Astrocyte (in vitro differentiated cells and primary cell): ENCODE results near the gene ABCB1. TPM values are rescaled to one million over a fixed set of nuclear protein-coding genes. Genes with fewer than 3 reads are reported as not detected.
A peak's percentile ranks its signal among the peaks of the same experiment; 100 is the strongest.
"Not testable (repeated sequence)": the region's sequence is repeated elsewhere in the genome, so short reads cannot be mapped to it uniquely, and the experiment has no call there.

Source experiments
- DNase-seq: peaks from one replicate; pipeline ENCODE4 v3.0.0-alpha.2; 2010; ENCODE audit warnings: low read depth
- FAIRE-seq: peaks from 2 replicates; lab custom pipeline; 2011; peaks lifted over from hg19 to GRCh38; lab: Jason Lieb, UNC
- H2AFZ ChIP-seq: 2 replicates; pipeline ENCODE4 v1.6.0; 2012; ENCODE audit warnings: low read depth, low read length, inconsistent platforms
- H3K27ac ChIP-seq: 2 replicates; pipeline ENCODE4 v1.5.1; 2011; ENCODE audit warnings: low read depth, low read length, inconsistent platforms
- H3K27me3 ChIP-seq: 2 replicates; pipeline ENCODE4 v1.6.0; 2011; ENCODE audit warnings: low read length, inconsistent platforms; ENCODE audit not compliant: insufficient read depth
- H3K36me3 ChIP-seq: 2 replicates; pipeline ENCODE4 v1.5.1; 2011; ENCODE audit warnings: low read length, inconsistent platforms; ENCODE audit not compliant: insufficient read depth
- H3K4me1 ChIP-seq: 2 replicates; pipeline ENCODE4 v1.5.1; 2011; ENCODE audit warnings: low read length, inconsistent platforms; ENCODE audit not compliant: insufficient read depth
- H3K4me2 ChIP-seq: 2 replicates; pipeline ENCODE4 v1.6.0; 2012; ENCODE audit warnings: low read length, inconsistent platforms
- H3K4me3 ChIP-seq: 2 replicates; pipeline ENCODE4 v1.5.1; 2011; ENCODE audit warnings: low read depth, mild to moderate bottlenecking, low read length, inconsistent platforms; ENCODE audit not compliant: insufficient read depth
- H3K79me2 ChIP-seq: 2 replicates; pipeline ENCODE4 v1.6.0; 2012; ENCODE audit warnings: mild to moderate bottlenecking, low read length, inconsistent platforms; ENCODE audit not compliant: insufficient read depth
- H3K9ac ChIP-seq: 2 replicates; pipeline ENCODE4 v1.6.0; 2012; ENCODE audit warnings: mild to moderate bottlenecking, low read length, inconsistent platforms
- H3K9me3 ChIP-seq: 2 replicates; pipeline ENCODE4 v1.5.1; 2012; ENCODE audit warnings: low read depth, mild to moderate bottlenecking, low read length, inconsistent platforms; ENCODE audit not compliant: insufficient read depth
- H4K20me1 ChIP-seq: 2 replicates; pipeline ENCODE4 v1.6.0; 2012; ENCODE audit warnings: low read length, inconsistent platforms; ENCODE audit not compliant: insufficient read depth
- H3K27ac Mint-ChIP-seq: one replicate; pipeline ENCODE4 v1.8.0; 2021; ENCODE audit warnings: mild to moderate bottlenecking, mixed read lengths; ENCODE audit not compliant: unreplicated experiment
- H3K27me3 Mint-ChIP-seq: one replicate; pipeline ENCODE4 v1.8.0; 2021; ENCODE audit warnings: low read depth, mixed read lengths; ENCODE audit not compliant: unreplicated experiment
- H3K36me3 Mint-ChIP-seq: one replicate; pipeline ENCODE4 v1.8.0; 2021; ENCODE audit warnings: low read depth, mixed read lengths; ENCODE audit not compliant: unreplicated experiment
- H3K4me1 Mint-ChIP-seq: one replicate; pipeline ENCODE4 v1.8.0; 2021; ENCODE audit warnings: low read depth, mixed read lengths; ENCODE audit not compliant: unreplicated experiment
- H3K4me3 Mint-ChIP-seq: one replicate; pipeline ENCODE4 v1.8.0; 2021; ENCODE audit warnings: mild to moderate bottlenecking, moderate library complexity, mixed read lengths; ENCODE audit not compliant: unreplicated experiment
- H3K9me3 Mint-ChIP-seq: one replicate; pipeline ENCODE4 v1.8.0; 2021; ENCODE audit warnings: mild to moderate bottlenecking, mixed read lengths; ENCODE audit not compliant: unreplicated experiment
- EZH2 ChIP-seq: IDR thresholded peaks from 2 replicates; pipeline ENCODE4 v1.6.1; 2012; ENCODE audit warnings: mild to moderate bottlenecking, low read length, inconsistent platforms; ENCODE audit not compliant: insufficient read depth
- total RNA-seq: library from RNA; stranded (reverse); gene quantifications from 2 replicates; pipeline ENCODE4 v1.2.1, GENCODE V29; 2021
- TF ChIP-seq, protein P1 (sequence below): IDR thresholded peaks from 2 replicates; pipeline ENCODE4 v1.5.1; 2011; ENCODE audit warnings: low read depth, mild to moderate bottlenecking, inconsistent platforms, low read length, moderate library complexity; ENCODE audit not compliant: insufficient read depth

Gene ABCB1
- total RNA-seq, 1 donor from 2014 or later: 0.79 TPM

- Histone ChIP-seq H3K4me2 (peak overlapping the region; percentile 88), H3K27me3 (peaks cover 8% of the 10 kb centered on the region), H3K79me2 (no peaks in the 10 kb centered on the region), H3K4me3 (no peak overlapping the region), H4K20me1 (no peaks in the 10 kb centered on the region), H3K36me3 (no peaks in the 10 kb centered on the region), H2AFZ (no peak overlapping the region), H3K27ac (peak overlapping the region; percentile 60), H3K4me1 (peaks cover 9% of the 10 kb centered on the region), H3K9me3 (no peaks in the 10 kb centered on the region), H3K9ac (peak overlapping the region; percentile 73)
- Mint-ChIP-seq H3K36me3 (no peaks in the 10 kb centered on the region), H3K9me3 (no peaks in the 10 kb centered on the region), H3K4me3 (no peak overlapping the region), H3K27me3 (peaks cover 25% of the 10 kb centered on the region), H3K4me1 (peaks cover 7% of the 10 kb centered on the region), H3K27ac (no peak overlapping the region)
- FAIRE-seq: no peak
- DNase-seq: no peak
- TF ChIP-seq, protein P1, sequence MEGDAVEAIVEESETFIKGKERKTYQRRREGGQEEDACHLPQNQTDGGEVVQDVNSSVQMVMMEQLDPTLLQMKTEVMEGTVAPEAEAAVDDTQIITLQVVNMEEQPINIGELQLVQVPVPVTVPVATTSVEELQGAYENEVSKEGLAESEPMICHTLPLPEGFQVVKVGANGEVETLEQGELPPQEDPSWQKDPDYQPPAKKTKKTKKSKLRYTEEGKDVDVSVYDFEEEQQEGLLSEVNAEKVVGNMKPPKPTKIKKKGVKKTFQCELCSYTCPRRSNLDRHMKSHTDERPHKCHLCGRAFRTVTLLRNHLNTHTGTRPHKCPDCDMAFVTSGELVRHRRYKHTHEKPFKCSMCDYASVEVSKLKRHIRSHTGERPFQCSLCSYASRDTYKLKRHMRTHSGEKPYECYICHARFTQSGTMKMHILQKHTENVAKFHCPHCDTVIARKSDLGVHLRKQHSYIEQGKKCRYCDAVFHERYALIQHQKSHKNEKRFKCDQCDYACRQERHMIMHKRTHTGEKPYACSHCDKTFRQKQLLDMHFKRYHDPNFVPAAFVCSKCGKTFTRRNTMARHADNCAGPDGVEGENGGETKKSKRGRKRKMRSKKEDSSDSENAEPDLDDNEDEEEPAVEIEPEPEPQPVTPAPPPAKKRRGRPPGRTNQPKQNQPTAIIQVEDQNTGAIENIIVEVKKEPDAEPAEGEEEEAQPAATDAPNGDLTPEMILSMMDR: no peak
- TF ChIP-seq EZH2: no peak
Measured at GRCh38 chr7:87473986-87474385, 126.7 kb downstream of the ABCB1 start.

DNA sequence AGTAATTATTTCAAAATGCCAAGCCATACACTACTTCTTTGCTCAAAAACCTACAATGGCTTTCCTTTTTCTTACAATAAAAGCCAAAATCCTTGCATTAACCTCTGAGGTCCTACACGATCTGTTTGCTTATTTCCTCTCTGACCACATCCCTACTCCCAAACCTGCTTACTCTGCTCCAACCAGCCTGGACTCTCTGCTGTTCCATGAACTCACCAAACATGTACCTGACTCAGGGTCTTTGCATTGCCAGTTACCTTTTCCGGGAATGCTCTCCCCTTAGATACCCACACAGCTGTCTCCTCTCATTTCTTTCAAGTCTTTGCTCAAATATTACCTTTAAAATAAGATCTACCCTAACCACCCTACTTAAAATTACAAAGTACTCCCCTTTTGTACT lies 127.5 kb downstream of the ABCB1 start:
- H3K4me2 ChIP-seq: no peak overlapping the region
- peaks cover 8% of the 10 kb centered on the region for H3K27me3 ChIP-seq
- H3K27me3 Mint-ChIP-seq: peaks cover 25% of the 10 kb centered on the region
- no peaks in the 10 kb centered on the region for H4K20me1 ChIP-seq
- TF ChIP-seq, protein P1: no peak
- no peak for TF ChIP-seq EZH2
- no peak for FAIRE-seq
- H3K9me3 Mint-ChIP-seq: peaks cover under 1% of the 10 kb centered on the region
- H3K36me3 ChIP-seq: no peaks in the 10 kb centered on the region
- H3K9me3 ChIP-seq: no peaks in the 10 kb centered on the region
- H3K36me3 Mint-ChIP-seq: no peaks in the 10 kb centered on the region
- no peaks in the 10 kb centered on the region for H3K79me2 ChIP-seq
- H3K4me1 ChIP-seq: peaks cover 9% of the 10 kb centered on the region
- H3K27ac Mint-ChIP-seq: no peak overlapping the region
- DNase-seq: no peak
- peaks cover 7% of the 10 kb centered on the region for H3K4me1 Mint-ChIP-seq
- H2AFZ ChIP-seq: no peak overlapping the region
- no peak overlapping the region for H3K4me3 ChIP-seq
- H3K9ac ChIP-seq: no peak overlapping the region
- H3K4me3 Mint-ChIP-seq: no peak overlapping the region
- H3K27ac ChIP-seq: no peak overlapping the region

GRCh38 chr7:87471473-87471872 lies 129.2 kb downstream of the ABCB1 start:
- Histone ChIP-seq H3K27ac (no peak overlapping the region), H3K36me3 (no peaks in the 10 kb centered on the region), H3K27me3 (no peaks in the 10 kb centered on the region), H2AFZ (no peak overlapping the region), H3K4me3 (no peak overlapping the region), H3K4me1 (peaks cover 9% of the 10 kb centered on the region), H4K20me1 (no peaks in the 10 kb centered on the region), H3K79me2 (no peaks in the 10 kb centered on the region), H3K9me3 (no peaks in the 10 kb centered on the region), H3K9ac (no peak overlapping the region), H3K4me2 (no peak overlapping the region)
- Mint-ChIP-seq H3K36me3 (no peaks in the 10 kb centered on the region), H3K9me3 (peaks cover 1% of the 10 kb centered on the region), H3K4me1 (peaks cover 7% of the 10 kb centered on the region), H3K27ac (no peak overlapping the region), H3K4me3 (no peak overlapping the region), H3K27me3 (peaks cover 24% of the 10 kb centered on the region)
- FAIRE-seq (no peak), DNase-seq (no peak)
- no peak for TF ChIP-seq EZH2
- TF ChIP-seq, protein P1: no peak

DNA sequence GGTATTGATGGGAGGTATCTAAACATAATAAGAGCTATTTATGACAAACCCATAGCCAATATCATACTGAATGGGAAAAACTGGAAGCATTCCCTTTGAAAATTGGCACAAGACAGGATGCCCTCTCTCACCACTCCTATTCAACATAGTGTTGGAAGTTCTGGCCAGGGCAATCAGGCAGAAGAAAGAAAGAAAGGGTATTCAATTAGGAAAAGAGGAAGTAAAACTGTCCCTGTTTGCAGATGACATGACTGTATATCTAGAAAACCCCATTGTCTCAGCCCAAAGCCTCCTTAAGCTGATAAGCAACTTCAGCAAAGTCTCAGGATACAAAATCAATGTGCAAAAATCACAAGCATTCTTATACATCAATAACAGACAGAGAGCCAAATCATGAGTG lies 131.5 kb downstream of the ABCB1 start:
- H4K20me1 ChIP-seq, FAIRE-seq, H3K36me3 Mint-ChIP-seq, H2AFZ ChIP-seq, H3K4me3 ChIP-seq, H3K4me3 Mint-ChIP-seq, H3K4me2 ChIP-seq, H3K4me1 ChIP-seq, H3K9ac ChIP-seq, H3K27ac ChIP-seq, H3K27ac Mint-ChIP-seq, H3K79me2 ChIP-seq, H3K36me3 ChIP-seq, H3K27me3 ChIP-seq, DNase-seq, H3K9me3 ChIP-seq, H3K4me1 Mint-ChIP-seq, H3K9me3 Mint-ChIP-seq: not testable (repeated sequence)
- peaks cover 12% of the 10 kb centered on the region for H3K27me3 Mint-ChIP-seq
